GM12878 (cell line): ENCODE measurements around the gene MYO3B. TPM values are rescaled to one million over a fixed set of nuclear protein-coding genes. Genes with fewer than 3 reads are reported as not detected.

Experiments used
- ATAC-seq: fragments of 200-7000 bp; cut with Tn5 transposase; 3 replicates; pipeline ENCODE4 v1.9.1; 2020; ENCODE audit warnings: mild to moderate bottlenecking, moderate library complexity
- BruUV-seq: library from RNA; stranded (reverse); fragments of 400-500 nt; replicated peaks from 2 replicates; lab custom pipeline; 2021; lab: Mats Ljungman, UMichigan
- CTCF ChIA-PET: fragments of 300-600 bp; sonication (Branson Sonifier 250); formaldehyde crosslinking; extraction: SDS; loops from one replicate; lab custom pipeline; 2021; ENCODE audit warnings: inconsistent platforms; lab: Yijun Ruan, JAX
- POLR2A ChIA-PET: fragments of 350-600 bp; formaldehyde crosslinking; extraction: SDS; loops from one replicate; lab custom pipeline; 2021; ENCODE audit warnings: inconsistent platforms; lab: Charles Lee
- RAD21 ChIA-PET: fragments of 300-600 bp; sonication (Branson Sonifier 250); formaldehyde crosslinking; loops from one replicate; lab custom pipeline; 2023; ENCODE audit warnings: antibody characterized with exemption; ENCODE audit not compliant: unreplicated experiment; lab: Charles Lee
- SMC1A ChIA-PET: fragments of 300-600 bp; sonication (Branson Sonifier 250); formaldehyde crosslinking; loops from one replicate; lab custom pipeline; 2023; ENCODE audit not compliant: unreplicated experiment, uncharacterized antibody; lab: Charles Lee
- DNase-seq: peaks from one replicate; pipeline ENCODE4 v3.0.0-alpha.2; 2011; ENCODE audit warnings: low read depth, low spot score
- FAIRE-seq: peaks from 3 replicates; lab custom pipeline; 2011; peaks lifted over from hg19 to GRCh38; lab: Jason Lieb, UNC
- H2AFZ ChIP-seq: 2 replicates; pipeline ENCODE4 v1.6.0; 2011; ENCODE audit warnings: low read depth, low read length, control low read depth; ENCODE audit not compliant: control insufficient read depth
- H3K27ac ChIP-seq: 2 replicates; pipeline ENCODE4 v1.5.1; 2011; ENCODE audit warnings: control low read depth; ENCODE audit not compliant: control insufficient read depth, insufficient read depth
- H3K27me3 ChIP-seq, 2 experiments: replicated peaks in 1 of 2; 2 replicates each; pipeline versions ENCODE4 v1.6.0 to v1.6.1; 2011; ENCODE audit warnings: low read length in 1 of 2; ENCODE audit not compliant: control insufficient read depth in 2 of 2, insufficient read depth in 2 of 2
- H3K36me3 ChIP-seq, 2 experiments: 2 replicates each; pipeline ENCODE4 v1.5.1; 2011; ENCODE audit warnings: low read length in 1 of 2; ENCODE audit not compliant: control insufficient read depth in 2 of 2, insufficient read depth in 2 of 2
- H3K4me1 ChIP-seq: 2 replicates; pipeline ENCODE4 v1.6.1; 2011; ENCODE audit warnings: mild to moderate bottlenecking, low read length, moderate library complexity, mixed read lengths; ENCODE audit not compliant: control insufficient read depth, insufficient read depth
- H3K4me2 ChIP-seq: 2 replicates; pipeline ENCODE4 v1.6.0; 2011; ENCODE audit warnings: control low read depth; ENCODE audit not compliant: control insufficient read depth, insufficient read depth
- H3K4me3 ChIP-seq: fragments of 200-600 bp; sonication (generic); 2 replicates; pipeline ENCODE4 v1.5.1; 2016
- H3K79me2 ChIP-seq: 2 replicates; pipeline ENCODE4 v1.6.0; 2011; ENCODE audit warnings: low read length; ENCODE audit not compliant: control insufficient read depth, insufficient read depth
- H3K9ac ChIP-seq: 2 replicates; pipeline ENCODE4 v1.8.0; 2011; ENCODE audit warnings: low read length, control low read depth, mixed read lengths; ENCODE audit not compliant: control insufficient read depth, insufficient read depth
- H3K9me3 ChIP-seq: replicated peaks from 3 replicates; pipeline ENCODE4 v1.5.1; 2011; ENCODE audit warnings: mild to moderate bottlenecking, low read length; ENCODE audit not compliant: control insufficient read depth, insufficient read depth
- H4K20me1 ChIP-seq: 2 replicates; pipeline ENCODE4 v1.6.0; 2011; ENCODE audit not compliant: control insufficient read depth, insufficient read depth
- ATF7 ChIP-seq: fragments of 450-650 bp; IDR thresholded peaks from 2 replicates; pipeline ENCODE4 v1.6.1; 2016; ENCODE audit warnings: low read depth, mild to moderate bottlenecking
- BHLHE40 ChIP-seq, 2 experiments: fragments of 450-650 bp in 1 of 2; IDR thresholded peaks; 2 replicates each; pipeline ENCODE4 v1.6.1; 2011 to 2017; ENCODE audit warnings: low read depth in 2 of 2, borderline replicate concordance in 1 of 2, improper control_type of control experiment in 1 of 2, low read length in 1 of 2, mild to moderate bottlenecking in 1 of 2
- EED ChIP-seq: sonication (generic); IDR thresholded peaks from 2 replicates; pipeline ENCODE4 v1.6.1; 2016; ENCODE audit warnings: antibody characterized with exemption, low read depth
- LARP7 ChIP-seq: fragments of 450-650 bp; IDR thresholded peaks from 2 replicates; pipeline ENCODE4 v1.6.1; 2017; ENCODE audit warnings: mild to moderate bottlenecking
- MAX ChIP-seq: IDR thresholded peaks from 2 replicates; pipeline ENCODE4 v1.6.1; 2012; ENCODE audit warnings: low read depth, low read length, improper control_type of control experiment
- MTA3 ChIP-seq: IDR thresholded peaks from 2 replicates; pipeline ENCODE4 v1.6.1; 2012; ENCODE audit warnings: low read length, inconsistent platforms, borderline replicate concordance
- MYC ChIP-seq: IDR thresholded peaks from 2 replicates; pipeline ENCODE4 v1.6.1; 2011; ENCODE audit warnings: mild to moderate bottlenecking, low read length, moderate library complexity, inconsistent platforms; ENCODE audit not compliant: insufficient read depth, insufficient replicate concordance, insufficient read length, severe bottlenecking
- NFXL1 ChIP-seq: fragments of 450-650 bp; IDR thresholded peaks from 2 replicates; pipeline ENCODE4 v1.6.1; 2017; ENCODE audit warnings: antibody characterized with exemption, mild to moderate bottlenecking, borderline replicate concordance
- RELB ChIP-seq: fragments of 450-650 bp; IDR thresholded peaks from 2 replicates; pipeline ENCODE4 v1.6.1; 2017; ENCODE audit warnings: low read depth, mild to moderate bottlenecking, moderate library complexity
- SUPT20H ChIP-seq: IDR thresholded peaks from 2 replicates; pipeline ENCODE4 v1.6.1; 2011; ENCODE audit warnings: low read depth, mild to moderate bottlenecking, low read length, moderate library complexity, borderline replicate concordance; ENCODE audit not compliant: control insufficient read depth
- TCF12 ChIP-seq: IDR thresholded peaks from 2 replicates; pipeline ENCODE4 v1.6.1; 2011; ENCODE audit warnings: low read depth, mild to moderate bottlenecking, low read length
- ZBTB33 ChIP-seq: fragments of 450-650 bp; IDR thresholded peaks from 2 replicates; pipeline ENCODE4 v1.6.1; 2017; ENCODE audit warnings: mild to moderate bottlenecking
- ZNF384 ChIP-seq: IDR thresholded peaks from 2 replicates; pipeline ENCODE4 v1.6.1; 2012; ENCODE audit warnings: low read depth, mild to moderate bottlenecking, low read length, improper control_type of control experiment, borderline replicate concordance
- ZNF622 ChIP-seq: fragments of 450-650 bp; IDR thresholded peaks from 2 replicates; pipeline ENCODE4 v1.6.1; 2017; ENCODE audit warnings: mild to moderate bottlenecking, inconsistent platforms
- ZSCAN29 ChIP-seq: fragments of 450-650 bp; IDR thresholded peaks from 2 replicates; pipeline ENCODE4 v1.6.1; 2017; ENCODE audit warnings: mild to moderate bottlenecking, moderate library complexity
- WGBS: methylation state at CpG from one replicate; pipeline ENCODE4 v1.1.6; 2016; ENCODE audit warnings: low lambda C conversion rate; ENCODE audit not compliant: insufficient replicate concordance, insufficient coverage; ENCODE audit errors: missing lambda C conversion rate; 5-methylcytosine and 5-hydroxymethylcytosine counted together
- in situ Hi-C: fragments of 300-500 bp; cut with MboI; formaldehyde crosslinking; loops from 9 replicates; pipeline ENCODE4 v1.14.3; 2018; ENCODE audit warnings: mixed read lengths
- intact Hi-C: fragments of 100-400 bp; cut with micrococcal nuclease; formaldehyde crosslinking; loops from one replicate; pipeline ENCODE4 v1.14.2; 2022; ENCODE audit not compliant: unreplicated experiment
- polyA plus RNA-seq, 11 experiments: library from polyadenylated mRNA; depleted of rRNA in 4 of 11; unstranded in 6 of 11; stranded (reverse) in 5 of 11; fragments of >200 nt; fragmentation: Nextera tagmentation in 4 of 11; fragmentation: Illumina TruSeq in 1 of 11; extraction: Ambion mirVana in 4 of 11; extraction: Trizol in 1 of 11; gene quantifications; 1 replicate in 1 of 11; 2 replicates in 10 of 11; pipeline versions ENCODE4 v1.2.1 to v1.2.3, GENCODE V29; 2011 to 2016; ENCODE audit warnings: inconsistent platforms in 2 of 11, missing spikeins in 2 of 11, low read depth in 1 of 11
- total RNA-seq, 4 experiments: library from RNA; depleted of rRNA in 3 of 4; stranded (reverse); fragments of >200 nt in 3 of 4; fragmentation: Illumina TruSeq in 1 of 4; extraction: Trizol in 1 of 4; gene quantifications; 2 replicates each; pipeline versions ENCODE4 v1.2.1 to v1.2.3, GENCODE V29; 2013 to 2021

MYO3B gene
- total and polyA plus RNA-seq, 10 of the 15 experiments (the other 5 are each of a cell fraction or from before 2014, with no cell fraction given), result 1.1 to 7.1 (median 2.1) TPM

GRCh38 chr2:170262343-170262742 lies 84.4 kb downstream of the MYO3B start:
- Histone ChIP-seq H3K9ac (no peak overlapping the region), H3K27me3 (no peaks in the 10 kb centered on the region), H2AFZ (no peak overlapping the region), H3K79me2 (no peaks in the 10 kb centered on the region), H3K4me2 (no peak overlapping the region), H3K4me1 (no peaks in the 10 kb centered on the region), H3K36me3 (no peaks in the 10 kb centered on the region)
- ChIA-PET RAD21 (no interaction called here), POLR2A (no interaction called here), SMC1A (interaction anchor here (1.5 kb wide), 1 partner anchor 16 kb away, joined by 5 read pairs; no protein-coding TSS in a partner anchor), CTCF (interaction anchor here (1.2 kb wide), 1 partner anchor 98 kb away, joined by 3 read pairs; no protein-coding TSS in a partner anchor)
- no peak for FAIRE-seq
- intact Hi-C loops, result no loop called here
- ATAC-seq, result no peak
- in situ Hi-C loops, result no loop called here
- no peak for DNase-seq
- BruUV-seq, result no TSS peak
- TF ChIP-seq ATF7 (no peak), ZNF622 (no peak)
- TF ChIP-seq, all 136 proteins: peak for 0
- WGBS, result 0% methylated on average over 2 of the region's 2 CpGs
- no peaks in the 10 kb centered on the region for H3K9me3 ChIP-seq
- no peak overlapping the region for H3K27ac ChIP-seq
- H3K4me3 ChIP-seq, result no peak overlapping the region
- H4K20me1 ChIP-seq, result no peaks in the 10 kb centered on the region

- Histone ChIP-seq H3K4me1 (no peaks in the 10 kb centered on the region), H4K20me1 (no peaks in the 10 kb centered on the region), H3K79me2 (no peaks in the 10 kb centered on the region), H3K4me3 (no peak overlapping the region), H2AFZ (no peak overlapping the region), H3K9ac (no peak overlapping the region), H3K36me3 (no peaks in the 10 kb centered on the region), H3K9me3 (no peaks in the 10 kb centered on the region), H3K27ac (no peak overlapping the region), H3K4me2 (no peak overlapping the region), H3K27me3 (no peaks in the 10 kb centered on the region)
- POLR2A ChIA-PET, result no interaction called here
- FAIRE-seq, result no peak
- intact Hi-C loops, result no loop called here
- 59% methylated on average over 4 of the region's 4 CpGs for WGBS
- BruUV-seq, result no TSS peak
- CTCF ChIA-PET, result no interaction called here
- SMC1A ChIA-PET, result interaction anchor here (1.5 kb wide), 1 partner anchor 16 kb away, joined by 5 read pairs; no protein-coding TSS in a partner anchor
- ATAC-seq, result no peak
- in situ Hi-C loops, result no loop called here
- RAD21 ChIA-PET, result no interaction called here
- DNase-seq, result no peak
- TF ChIP-seq ZSCAN29 (no peak), MAX (no peak), ZNF384 (no peak), MTA3 (no peak), ZBTB33 (no peak), NFXL1 (no peak), LARP7 (no peak), TCF12 (no peak), BHLHE40 (IDR thresholded peaks at IDR 0.05; ENCODE audit: borderline replicate concordance in 1 of 2, low read depth in 2 of 2, low read length in 1 of 2) (no peak), SUPT20H (no peak), MYC (no peak), RELB (no peak), EED (no peak)
Measured at GRCh38 chr2:170262806-170263205, 84.9 kb downstream of the MYO3B start.
